ENCODE results near the gene COL1A1.
A peak's percentile ranks its signal among the peaks of the same experiment; 100 is the strongest.

COL1A1 gene

GRCh38 chr17:50165466-50165865 lies 36.0 kb downstream of the COL1A1 start:
- Histone ChIP-seq H3K27ac (ENCODE audit: low read depth, low read length) (peak overlapping the region; percentile 88), H3K36me3 (ENCODE audit: insufficient read depth, low read length) (no peaks in the 10 kb centered on the region), H3K4me3 (ENCODE audit: low read depth in 1 of 2, low read length in 2 of 2) (peak overlapping the region; percentile 42 to 49), H3K4me1 (ENCODE audit: insufficient read depth, low read length) (peaks cover 46% of the 10 kb centered on the region), H3K27me3 (ENCODE audit: control insufficient read depth in 1 of 2, insufficient read depth in 2 of 2, low read length in 2 of 2) (no peaks in the 10 kb centered on the region), H3K9ac (ENCODE audit: low read length) (no peak overlapping the region), H3K9me3 (ENCODE audit: low read length) (no peaks in the 10 kb centered on the region)

- Histone ChIP-seq H3K4me3 (ENCODE audit: low read depth in 1 of 2, low read length in 2 of 2) (peak overlapping the region in 1 of 2 donors; percentile 49), H3K27ac (ENCODE audit: low read depth, low read length) (peak overlapping the region; percentile 88), H3K9me3 (ENCODE audit: low read length) (no peaks in the 10 kb centered on the region), H3K9ac (ENCODE audit: low read length) (no peak overlapping the region), H3K4me1 (ENCODE audit: insufficient read depth, low read length) (peaks cover 46% of the 10 kb centered on the region), H3K27me3 (ENCODE audit: control insufficient read depth in 1 of 2, insufficient read depth in 2 of 2, low read length in 2 of 2) (no peaks in the 10 kb centered on the region), H3K36me3 (ENCODE audit: insufficient read depth, low read length) (no peaks in the 10 kb centered on the region)
Measured at GRCh38 chr17:50165066-50165465, 36.4 kb downstream of the COL1A1 start.

- no peak overlapping the region for H3K9ac ChIP-seq (ENCODE audit: low read length)
- H3K27me3 ChIP-seq (ENCODE audit: control insufficient read depth in 1 of 2, insufficient read depth in 2 of 2, low read length in 2 of 2), result no peaks in the 10 kb centered on the region
- no peak overlapping the region for H3K27ac ChIP-seq (ENCODE audit: low read depth, low read length)
- no peaks in the 10 kb centered on the region for H3K9me3 ChIP-seq (ENCODE audit: low read length)
- no peak overlapping the region for H3K4me3 ChIP-seq (ENCODE audit: low read depth in 1 of 2, low read length in 2 of 2)
- peaks cover 44% of the 10 kb centered on the region for H3K4me1 ChIP-seq (ENCODE audit: insufficient read depth, low read length)
- no peaks in the 10 kb centered on the region for H3K36me3 ChIP-seq (ENCODE audit: insufficient read depth, low read length)
Measured at GRCh38 chr17:50164697-50164988, 36.8 kb downstream of the COL1A1 start.

- Histone ChIP-seq H3K4me1 (ENCODE audit: insufficient read depth, low read length) (peaks cover 40% of the 10 kb centered on the region), H3K4me3 (ENCODE audit: low read depth in 1 of 2, low read length in 2 of 2) (no peak overlapping the region), H3K27me3 (ENCODE audit: control insufficient read depth in 1 of 2, insufficient read depth in 2 of 2, low read length in 2 of 2) (no peaks in the 10 kb centered on the region), H3K9me3 (ENCODE audit: low read length) (no peaks in the 10 kb centered on the region), H3K9ac (ENCODE audit: low read length) (no peak overlapping the region), H3K27ac (ENCODE audit: low read depth, low read length) (no peak overlapping the region), H3K36me3 (ENCODE audit: insufficient read depth, low read length) (no peaks in the 10 kb centered on the region)
Measured at GRCh38 chr17:50163843-50164696, 37.4 kb downstream of the COL1A1 start.

GRCh38 chr17:50162466-50163254 lies 38.8 kb downstream of the COL1A1 start:
- Histone ChIP-seq H3K4me1 (ENCODE audit: insufficient read depth, low read length) (peaks cover 40% of the 10 kb centered on the region), H3K27ac (ENCODE audit: low read depth, low read length) (no peak overlapping the region), H3K27me3 (ENCODE audit: control insufficient read depth in 1 of 2, insufficient read depth in 2 of 2, low read length in 2 of 2) (no peaks in the 10 kb centered on the region), H3K36me3 (ENCODE audit: insufficient read depth, low read length) (no peaks in the 10 kb centered on the region), H3K4me3 (ENCODE audit: low read depth in 1 of 2, low read length in 2 of 2) (no peak overlapping the region), H3K9ac (ENCODE audit: low read length) (no peak overlapping the region), H3K9me3 (ENCODE audit: low read length) (no peaks in the 10 kb centered on the region)

- no peaks in the 10 kb centered on the region for H3K27me3 ChIP-seq (ENCODE audit: control insufficient read depth in 1 of 2, insufficient read depth in 2 of 2, low read length in 2 of 2)
Measured at GRCh38 chr17:50161911-50162288, 39.5 kb downstream of the COL1A1 start.

GRCh38 chr17:50161023-50161910 lies 40.2 kb downstream of the COL1A1 start:
- H3K9me3 ChIP-seq (ENCODE audit: low read length), result no peaks in the 10 kb centered on the region
- H3K4me1 ChIP-seq (ENCODE audit: insufficient read depth, low read length), result peaks cover 27% of the 10 kb centered on the region
- peak overlapping the region; percentile 49 for H3K9ac ChIP-seq (ENCODE audit: low read length)
- H3K4me3 ChIP-seq (ENCODE audit: low read depth in 1 of 2, low read length in 2 of 2), result peak overlapping the region; percentile 15 to 65
- H3K27me3 ChIP-seq (ENCODE audit: control insufficient read depth in 1 of 2, insufficient read depth in 2 of 2, low read length in 2 of 2), result no peaks in the 10 kb centered on the region
- no peaks in the 10 kb centered on the region for H3K36me3 ChIP-seq (ENCODE audit: insufficient read depth, low read length)
- H3K27ac ChIP-seq (ENCODE audit: low read depth, low read length), result peak overlapping the region; percentile 68

More at GRCh38 chr17:50161911-50162288, 39.5 kb downstream of the COL1A1 start:
- H3K27ac ChIP-seq (ENCODE audit: low read depth, low read length), result no peak overlapping the region
- H3K4me3 ChIP-seq (ENCODE audit: low read depth in 1 of 2, low read length in 2 of 2), result peak overlapping the region in 1 of 2 donors; percentile 65
- no peaks in the 10 kb centered on the region for H3K9me3 ChIP-seq (ENCODE audit: low read length)
- H3K4me1 ChIP-seq (ENCODE audit: insufficient read depth, low read length), result peaks cover 32% of the 10 kb centered on the region
- H3K36me3 ChIP-seq (ENCODE audit: insufficient read depth, low read length), result no peaks in the 10 kb centered on the region
- no peak overlapping the region for H3K9ac ChIP-seq (ENCODE audit: low read length)

- no peak overlapping the region for H3K4me3 ChIP-seq (ENCODE audit: low read depth in 1 of 2, low read length in 2 of 2)
- no peak overlapping the region for H3K9ac ChIP-seq (ENCODE audit: low read length)
- no peak overlapping the region for H3K27ac ChIP-seq (ENCODE audit: low read depth, low read length)
- H3K27me3 ChIP-seq (ENCODE audit: control insufficient read depth in 1 of 2, insufficient read depth in 2 of 2, low read length in 2 of 2), result no peaks in the 10 kb centered on the region
- H3K36me3 ChIP-seq (ENCODE audit: insufficient read depth, low read length), result no peaks in the 10 kb centered on the region
- no peaks in the 10 kb centered on the region for H3K9me3 ChIP-seq (ENCODE audit: low read length)
- H3K4me1 ChIP-seq (ENCODE audit: insufficient read depth, low read length), result peaks cover 37% of the 10 kb centered on the region
Measured at GRCh38 chr17:50157891-50158290, 43.5 kb downstream of the COL1A1 start.

GRCh38 chr17:50155115-50155819 lies 46.2 kb downstream of the COL1A1 start:
- Histone ChIP-seq H3K36me3 (ENCODE audit: insufficient read depth, low read length) (no peaks in the 10 kb centered on the region), H3K27me3 (ENCODE audit: control insufficient read depth in 1 of 2, insufficient read depth in 2 of 2, low read length in 2 of 2) (no peaks in the 10 kb centered on the region), H3K4me1 (ENCODE audit: insufficient read depth, low read length) (peaks cover 38% of the 10 kb centered on the region), H3K27ac (ENCODE audit: low read depth, low read length) (peak overlapping the region; percentile 63), H3K9ac (ENCODE audit: low read length) (no peak overlapping the region), H3K4me3 (ENCODE audit: low read depth in 1 of 2, low read length in 2 of 2) (peak overlapping the region in 1 of 2 donors; percentile 2), H3K9me3 (ENCODE audit: low read length) (no peaks in the 10 kb centered on the region)

- Histone ChIP-seq H3K9ac (ENCODE audit: low read length) (no peak overlapping the region), H3K9me3 (ENCODE audit: low read length) (no peaks in the 10 kb centered on the region), H3K36me3 (ENCODE audit: insufficient read depth, low read length) (no peaks in the 10 kb centered on the region), H3K4me1 (ENCODE audit: insufficient read depth, low read length) (peaks cover 38% of the 10 kb centered on the region), H3K27ac (ENCODE audit: low read depth, low read length) (peak overlapping the region; percentile 63), H3K27me3 (ENCODE audit: control insufficient read depth in 1 of 2, insufficient read depth in 2 of 2, low read length in 2 of 2) (no peaks in the 10 kb centered on the region), H3K4me3 (ENCODE audit: low read depth in 1 of 2, low read length in 2 of 2) (no peak overlapping the region)
Measured at GRCh38 chr17:50154604-50155003, 46.8 kb downstream of the COL1A1 start.
